Activated naive CD4-positive, alpha-beta T cell treated with anti-CD3 and anti-CD28 coated beads, Interleukin-2, amount 50 U/mL, for 72 hours (primary cell): ENCODE results near the gene JHY. TPM values are rescaled to one million over a fixed set of nuclear protein-coding genes. Genes with fewer than 3 reads are reported as not detected.

Experiments
- ATAC-seq, 2 donors: fragments of 150-1000 bp; cut with Tn5 transposase; 2 replicates each; pipeline ENCODE4 v1.10.0; 2021; ENCODE audit warnings: mild to moderate bottlenecking in 2 of 2, moderate library complexity in 2 of 2
- DNase-seq, 2 donors: peaks; one replicate each; pipeline ENCODE4 v3.0.0; 2021 to 2022; ENCODE audit warnings: low spot score in 2 of 2
- H3K27ac Mint-ChIP-seq, 2 donors: one replicate each; pipeline ENCODE4 v1.8.0; 2022; ENCODE audit warnings: mild to moderate bottlenecking in 2 of 2, mixed read lengths in 2 of 2
- H3K36me3 Mint-ChIP-seq, 2 donors: one replicate each; pipeline ENCODE4 v1.8.0; 2022; ENCODE audit warnings: mixed read lengths in 2 of 2
- H3K9me3 Mint-ChIP-seq, 2 donors: one replicate each; pipeline ENCODE4 v1.8.0; 2022; ENCODE audit warnings: mixed read lengths in 2 of 2
- total RNA-seq, 2 donors: library from RNA; stranded (reverse); gene quantifications; one replicate each; pipeline ENCODE4 v1.2.3, GENCODE V29; 2022

The JHY gene
- total RNA-seq, 2 donors from 2014 or later = 1.5 to 2.2 TPM

DNA sequence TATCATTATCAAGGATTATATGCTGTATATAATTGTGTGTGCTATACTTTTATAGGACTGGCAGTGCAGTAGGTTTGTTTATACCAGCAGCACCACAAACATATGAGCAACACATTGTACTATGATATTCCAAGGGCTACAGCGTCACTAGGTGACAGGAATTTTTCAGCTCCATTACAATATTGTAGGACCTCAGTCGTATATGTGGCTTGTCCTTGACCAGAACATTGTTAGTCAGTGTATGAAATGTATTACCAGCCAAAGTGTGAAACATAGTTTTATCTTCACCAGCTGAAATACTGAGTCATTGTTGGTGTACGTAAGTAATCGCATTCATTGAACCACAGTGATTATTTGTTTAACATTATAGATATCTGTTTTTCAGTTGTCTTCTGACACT, 20.4 kb downstream of the JHY start:
- no peak overlapping the region for H3K27ac Mint-ChIP-seq
- H3K36me3 Mint-ChIP-seq = no peaks in the 10 kb centered on the region
- ATAC-seq = no peak

DNA sequence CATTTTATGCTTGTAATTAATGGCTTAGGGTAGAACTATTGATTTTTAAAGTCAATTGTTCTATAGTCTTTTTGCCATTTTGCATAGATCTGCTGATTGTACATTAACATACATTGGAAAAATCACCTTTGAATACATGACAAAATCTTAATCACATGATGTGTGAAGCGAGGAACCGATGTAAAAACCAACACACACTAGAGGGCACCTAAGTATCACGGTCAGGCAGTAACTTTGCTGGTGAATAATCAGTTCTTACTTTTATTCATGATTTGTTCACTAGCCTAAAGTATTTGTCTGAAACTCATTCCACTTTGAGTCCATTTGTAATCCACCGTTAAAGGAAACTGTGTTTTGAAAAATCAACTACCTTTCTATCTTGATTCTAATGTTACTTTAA, 28.2 kb downstream of the JHY start:
- Mint-ChIP-seq H3K27ac (no peak overlapping the region), H3K9me3 (no peaks in the 10 kb centered on the region), H3K36me3 (no peaks in the 10 kb centered on the region)
- no peak for DNase-seq
- ATAC-seq = peak in 1 of 2 donors; percentile 40

More for the DNA sequence above, 20.4 kb downstream of the JHY start:
- H3K9me3 Mint-ChIP-seq = no peaks in the 10 kb centered on the region
- DNase-seq = no peak

GRCh38 chr11:122917311-122917710, 34.8 kb downstream of the JHY start:
- H3K9me3 Mint-ChIP-seq = no peaks in the 10 kb centered on the region
- H3K27ac Mint-ChIP-seq = no peak overlapping the region
- DNase-seq = no peak
- H3K36me3 Mint-ChIP-seq = no peaks in the 10 kb centered on the region
- ATAC-seq = no peak

DNA sequence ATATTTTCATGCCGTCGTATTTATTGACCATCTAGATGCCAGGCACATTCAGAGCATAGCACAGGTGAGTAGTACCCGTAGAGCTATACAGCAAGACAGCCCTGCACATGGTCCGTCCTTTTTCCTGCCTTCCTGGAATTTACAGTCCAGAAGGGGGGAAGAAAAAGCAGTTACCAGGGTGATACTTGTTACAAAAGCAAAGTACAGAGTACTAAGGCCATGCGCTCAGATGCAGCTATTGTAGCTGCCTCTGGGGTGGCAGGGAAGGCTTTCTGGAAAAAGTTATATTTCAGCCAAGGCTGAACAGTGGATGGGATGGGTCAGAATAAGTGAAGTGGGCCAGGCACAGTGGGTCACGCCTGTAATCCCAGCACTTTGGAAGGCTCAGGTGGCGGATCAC, 36.2 kb downstream of the JHY start:
- no peaks in the 10 kb centered on the region for H3K36me3 Mint-ChIP-seq
- no peak overlapping the region for H3K27ac Mint-ChIP-seq
- H3K9me3 Mint-ChIP-seq = no peaks in the 10 kb centered on the region
- no peak for ATAC-seq
- DNase-seq = no peak

DNA sequence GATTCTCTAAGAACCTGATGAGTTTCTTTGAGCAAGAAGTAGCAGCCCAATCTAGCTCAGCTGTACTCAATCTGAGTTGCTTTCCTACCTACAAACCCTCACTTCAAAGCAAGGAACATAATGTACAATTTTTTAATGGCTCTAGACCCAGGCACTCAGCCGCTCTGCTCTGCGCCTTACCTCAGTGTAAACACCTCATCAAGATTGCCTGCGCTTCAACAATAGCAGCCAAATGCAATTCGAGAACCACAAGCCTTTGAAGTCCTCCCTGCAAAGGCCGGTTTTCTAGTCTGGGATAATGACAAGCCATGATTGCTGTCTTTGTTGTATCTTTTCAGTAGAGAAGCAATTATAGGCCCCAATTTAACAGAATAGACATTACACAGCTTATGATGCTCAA, 38.0 kb downstream of the JHY start:
- H3K9me3 Mint-ChIP-seq = no peaks in the 10 kb centered on the region

DNA sequence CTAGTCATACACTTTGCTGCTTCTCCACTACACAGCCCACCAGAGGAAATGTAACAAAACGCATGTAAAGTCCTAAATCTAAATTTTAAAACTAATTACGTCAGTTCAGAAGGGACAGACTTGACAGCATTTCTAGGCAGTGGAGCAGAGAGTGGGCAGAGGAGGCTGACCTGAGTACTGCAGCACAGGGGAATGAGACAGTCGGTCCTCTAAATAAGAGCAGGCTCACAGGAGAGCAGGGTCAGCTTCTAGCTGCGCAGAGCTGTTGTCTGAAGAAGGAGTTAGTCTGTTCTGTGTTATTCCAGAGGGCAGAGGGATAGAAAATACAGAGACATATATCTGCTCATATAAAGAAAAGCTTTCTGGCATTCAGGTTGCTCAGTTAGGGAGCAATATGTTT, 40.3 kb downstream of the JHY start:
- H3K36me3 Mint-ChIP-seq = no peaks in the 10 kb centered on the region
- no peaks in the 10 kb centered on the region for H3K9me3 Mint-ChIP-seq
- DNase-seq = no peak
- no peak overlapping the region for H3K27ac Mint-ChIP-seq
- no peak for ATAC-seq

More for the DNA sequence above, 38.0 kb downstream of the JHY start:
- no peak overlapping the region for H3K27ac Mint-ChIP-seq
- DNase-seq = no peak
- no peaks in the 10 kb centered on the region for H3K36me3 Mint-ChIP-seq
- no peak for ATAC-seq

GRCh38 chr11:122923302-122923701, 40.7 kb downstream of the JHY start:
- DNase-seq (no peak), ATAC-seq (no peak)
- no peak overlapping the region for H3K27ac Mint-ChIP-seq
- no peaks in the 10 kb centered on the region for H3K36me3 Mint-ChIP-seq
- no peaks in the 10 kb centered on the region for H3K9me3 Mint-ChIP-seq

GRCh38 chr11:122931510-122931909, 49.0 kb downstream of the JHY start:
- H3K27ac Mint-ChIP-seq = no peak overlapping the region
- ATAC-seq (no peak), DNase-seq (no peak)
- H3K9me3 Mint-ChIP-seq = no peaks in the 10 kb centered on the region
- peaks cover 5% of the 10 kb centered on the region in 2 donors for H3K36me3 Mint-ChIP-seq

- no peak for DNase-seq
- no peak for ATAC-seq
- Mint-ChIP-seq H3K36me3 (peaks cover 5% of the 10 kb centered on the region in 2 donors), H3K27ac (no peak overlapping the region), H3K9me3 (no peaks in the 10 kb centered on the region)
Observed at GRCh38 chr11:122933416-122933815, 50.9 kb downstream of the JHY start.

DNA sequence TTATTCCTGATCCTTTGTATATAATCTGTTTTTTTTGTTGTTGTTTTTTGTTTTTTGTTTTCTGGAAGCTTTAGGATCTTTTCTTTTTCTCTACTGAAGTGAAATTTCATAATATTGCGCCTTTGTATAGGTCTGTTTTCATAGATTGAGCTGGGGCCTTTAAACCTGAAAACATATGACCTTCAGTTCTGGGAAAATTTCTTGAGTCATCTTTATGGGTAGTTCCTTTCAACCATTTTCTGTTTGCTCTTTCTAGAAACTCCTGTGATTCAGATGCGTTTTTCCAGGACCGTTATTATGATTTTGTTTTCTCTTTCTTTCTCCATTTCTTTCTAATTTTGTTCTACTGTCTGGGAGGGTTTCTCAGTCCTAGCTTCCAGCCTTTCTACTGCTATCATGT, 55.4 kb downstream of the JHY start:
- DNase-seq (no peak), ATAC-seq (peak in 1 of 2 donors; percentile 57)
- Mint-ChIP-seq H3K36me3 (peaks cover 5% of the 10 kb centered on the region in 2 donors), H3K9me3 (no peaks in the 10 kb centered on the region), H3K27ac (no peak overlapping the region)

- H3K27ac Mint-ChIP-seq = no peak overlapping the region
- DNase-seq (no peak), ATAC-seq (no peak)
- H3K9me3 Mint-ChIP-seq = no peaks in the 10 kb centered on the region
- peaks cover 5% of the 10 kb centered on the region in 2 donors for H3K36me3 Mint-ChIP-seq
Observed at GRCh38 chr11:122938557-122938956, 56.0 kb downstream of the JHY start.

GRCh38 chr11:122951211-122951610, 68.7 kb downstream of the JHY start:
- DNase-seq (no peak), ATAC-seq (no peak)
- no peaks in the 10 kb centered on the region for H3K9me3 Mint-ChIP-seq
- H3K27ac Mint-ChIP-seq = no peak overlapping the region
- peaks cover 0 to 6% of the 10 kb centered on the region in 2 donors for H3K36me3 Mint-ChIP-seq

DNA sequence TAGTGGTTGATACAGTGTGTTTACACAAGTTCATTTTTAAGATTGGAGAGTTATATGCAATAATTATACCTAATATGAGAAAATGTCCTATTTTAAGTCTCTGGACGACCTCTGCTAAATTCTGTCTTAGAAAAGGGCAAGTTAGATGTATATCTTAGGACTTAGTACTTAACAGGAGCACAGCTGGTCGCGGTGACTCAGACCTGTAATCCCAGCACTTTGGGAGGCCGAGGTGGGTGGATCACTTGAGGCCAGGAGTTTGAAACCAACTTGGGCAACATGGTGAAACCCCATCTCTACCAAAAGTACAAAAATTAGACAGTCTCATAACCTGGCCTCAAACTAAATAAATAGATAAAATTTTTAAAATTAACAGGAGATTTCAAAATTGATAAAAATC, 71.9 kb downstream of the JHY start:
- ATAC-seq (no peak), DNase-seq (no peak)
- H3K36me3 Mint-ChIP-seq = no peaks in the 10 kb centered on the region
- no peaks in the 10 kb centered on the region for H3K9me3 Mint-ChIP-seq
- no peak overlapping the region for H3K27ac Mint-ChIP-seq

GRCh38 chr11:122963961-122964360, 81.4 kb downstream of the JHY start:
- no peak for DNase-seq
- Mint-ChIP-seq H3K36me3 (peaks cover 5 to 12% of the 10 kb centered on the region in 2 donors), H3K27ac (no peak overlapping the region), H3K9me3 (peaks cover 0 to 4% of the 10 kb centered on the region in 2 donors)
- no peak for ATAC-seq

DNA sequence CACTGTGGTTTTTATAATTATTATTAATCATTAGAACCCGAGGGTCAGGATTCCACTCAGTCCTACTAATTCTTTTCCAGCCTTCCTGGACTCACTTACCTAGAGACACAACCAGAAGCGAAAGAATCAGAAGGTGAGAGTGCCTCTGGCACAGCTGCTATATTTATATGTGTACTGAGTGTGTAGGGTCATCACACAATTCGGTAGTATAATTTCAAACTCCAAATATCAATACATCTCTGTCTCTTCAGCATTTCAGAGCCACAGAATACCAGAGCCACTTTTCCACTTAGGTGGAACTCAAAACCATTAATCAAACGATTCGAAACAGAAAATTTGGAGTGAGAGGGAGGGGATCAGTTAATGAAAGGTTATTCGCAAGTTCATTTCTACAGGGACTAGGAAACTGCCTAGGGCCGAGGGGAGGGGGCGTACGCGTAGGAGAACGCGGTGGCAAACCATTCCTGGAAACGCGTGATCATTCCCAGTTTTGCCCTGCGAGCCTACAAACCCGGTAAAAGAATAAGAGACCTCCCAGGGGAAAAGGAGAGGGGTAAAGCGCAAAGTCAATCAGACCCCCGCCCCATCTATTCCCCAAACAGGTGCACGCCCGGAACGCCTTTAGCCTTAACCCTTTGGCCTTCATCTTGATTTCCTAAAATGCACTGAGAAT, 93.6 kb downstream of the JHY start:
- Mint-ChIP-seq H3K9me3 (no peaks in the 10 kb centered on the region), H3K36me3 (peaks cover 23 to 28% of the 10 kb centered on the region in 2 donors), H3K27ac (no peak overlapping the region)
- ATAC-seq (no peak), DNase-seq (no peak)

- peaks cover 23 to 28% of the 10 kb centered on the region in 2 donors for H3K36me3 Mint-ChIP-seq
- H3K27ac Mint-ChIP-seq = no peak overlapping the region
- ATAC-seq (no peak), DNase-seq (no peak)
- no peaks in the 10 kb centered on the region for H3K9me3 Mint-ChIP-seq
Observed at GRCh38 chr11:122976734-122977469, 94.3 kb downstream of the JHY start.

GRCh38 chr11:122977470-122978298, 95.1 kb downstream of the JHY start:
- Mint-ChIP-seq H3K27ac (no peak overlapping the region), H3K36me3 (peaks cover 26 to 34% of the 10 kb centered on the region in 2 donors), H3K9me3 (peaks cover 3% of the 10 kb centered on the region in 2 donors)
- DNase-seq (peak in 1 of 2 donors; percentile 10), ATAC-seq (peak in 1 of 2 donors; percentile 18)
